Measurements from ENCODE around the gene CLRN3. TPM values are rescaled to one million over a fixed set of nuclear protein-coding genes. Genes with fewer than 3 reads are reported as not detected.

CLRN3 gene
- total and polyA plus RNA-seq, 2 experiments from 2014 or later: not detected

GRCh38 chr10:127882801-127883459, 9.8 kb downstream of the CLRN3 start (continued):
- TF ChIP-seq REST (IDR thresholded peaks at IDR 0.05; ENCODE audit: unreplicated experiment): no peak
- TF ChIP-seq ZNF331 (CRISPR knock-in tag; IDR thresholded peaks at IDR 0.05; ENCODE audit: low read depth): no peak
- no peak for TF ChIP-seq CREB1 (CRISPR knock-in tag; IDR thresholded peaks at IDR 0.05; ENCODE audit: low read depth)
- no peak for TF ChIP-seq JUNB (IDR thresholded peaks at IDR 0.05; ENCODE audit: unreplicated experiment)

GRCh38 chr10:127882391-127882790, 10.3 kb downstream of the CLRN3 start:
- Histone ChIP-seq H3K27me3 (ENCODE audit: insufficient read depth) (no peaks in the 10 kb centered on the region), H3F3A (replicated peaks; ENCODE audit: low read depth) (no peaks in the 10 kb centered on the region), H3K79me2 (replicated peaks; ENCODE audit: insufficient read depth) (no peaks in the 10 kb centered on the region), H3K27ac (ENCODE audit: low read depth) (no peak overlapping the region), H3K4me2 (no peak overlapping the region), H3K4me1 (ENCODE audit: insufficient read depth) (no peaks in the 10 kb centered on the region), H3K36me3 (ENCODE audit: insufficient read depth) (no peaks in the 10 kb centered on the region), H4K20me1 (replicated peaks; ENCODE audit: insufficient read depth) (no peaks in the 10 kb centered on the region), H2AFZ (no peak overlapping the region), H3K9me2 (ENCODE audit: insufficient read depth) (no peaks in the 10 kb centered on the region), H3K4me3 (no peak overlapping the region)
- no peaks in the 10 kb centered on the region for H3K36me3 Mint-ChIP-seq (ENCODE audit: low read depth)
- DNase-seq (ENCODE audit: low spot score): no peak
- H3K4me1 Mint-ChIP-seq: no peaks in the 10 kb centered on the region
- H3K27me3 Mint-ChIP-seq (ENCODE audit: insufficient read depth, low read depth, poor library complexity): peaks cover 5% of the 10 kb centered on the region
- no peak overlapping the region for H3K27ac Mint-ChIP-seq
- no peak overlapping the region for H3K4me3 Mint-ChIP-seq
- no peak for ATAC-seq
- H3K9me3 Mint-ChIP-seq: no peaks in the 10 kb centered on the region
- TF ChIP-seq ZNF331 (CRISPR knock-in tag; IDR thresholded peaks at IDR 0.05; ENCODE audit: low read depth): no peak
- no peak for TF ChIP-seq POLR2AphosphoS5 (IDR thresholded peaks at IDR 0.05; ENCODE audit: low read depth)
- TF ChIP-seq STAT1 (IDR thresholded peaks at IDR 0.05; ENCODE audit: unreplicated experiment): no peak
- no peak for TF ChIP-seq REST (IDR thresholded peaks at IDR 0.05; ENCODE audit: unreplicated experiment)
- TF ChIP-seq ZNF462 (CRISPR knock-in tag; IDR thresholded peaks at IDR 0.05): no peak
- no peak for TF ChIP-seq JUNB (IDR thresholded peaks at IDR 0.05; ENCODE audit: unreplicated experiment)
- TF ChIP-seq ZNF114 (CRISPR knock-in tag; IDR thresholded peaks at IDR 0.05): no peak
- no peak for TF ChIP-seq CREB1 (CRISPR knock-in tag; IDR thresholded peaks at IDR 0.05; ENCODE audit: low read depth)
- no peak for TF ChIP-seq ETS1 (IDR thresholded peaks at IDR 0.05)
- TF ChIP-seq EZH2phosphoT487 (IDR thresholded peaks at IDR 0.05; ENCODE audit: unreplicated experiment): no peak

Measured in GM23338 (cell line).